GM19452 (cell line): ENCODE data around the gene SIPA1L3.
"Not testable (repeated sequence)": the region's sequence is repeated elsewhere in the genome, so short reads cannot be mapped to it uniquely, and the experiment has no call there.

ENCODE experiments used
- ATAC-seq: cut with Tn5 transposase; IDR thresholded peaks from one replicate; pipeline ENCODE4 v1.9.1; 2021; ENCODE audit not compliant: unreplicated experiment

Gene SIPA1L3

DNA sequence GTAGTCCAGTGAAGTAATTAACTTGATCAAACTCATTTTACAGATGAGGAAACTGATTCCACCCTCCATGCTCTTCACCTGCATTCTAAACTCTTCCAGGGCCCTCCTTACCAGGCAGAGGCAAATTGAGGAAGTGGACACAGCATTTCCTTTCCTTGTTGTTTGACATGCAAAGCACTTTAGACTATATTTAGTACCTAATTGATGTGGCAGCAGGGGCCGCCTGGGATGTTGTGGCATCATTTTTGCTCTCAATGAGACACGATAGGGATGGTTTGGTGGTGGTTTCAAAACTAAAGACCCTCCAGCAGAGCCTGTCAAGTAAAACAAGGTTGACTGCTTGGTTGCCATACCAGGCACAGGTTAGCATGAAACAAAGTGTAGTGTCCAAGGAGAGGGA lies 7.9 kb downstream of the SIPA1L3 start:
- ATAC-seq, result no peak

DNA sequence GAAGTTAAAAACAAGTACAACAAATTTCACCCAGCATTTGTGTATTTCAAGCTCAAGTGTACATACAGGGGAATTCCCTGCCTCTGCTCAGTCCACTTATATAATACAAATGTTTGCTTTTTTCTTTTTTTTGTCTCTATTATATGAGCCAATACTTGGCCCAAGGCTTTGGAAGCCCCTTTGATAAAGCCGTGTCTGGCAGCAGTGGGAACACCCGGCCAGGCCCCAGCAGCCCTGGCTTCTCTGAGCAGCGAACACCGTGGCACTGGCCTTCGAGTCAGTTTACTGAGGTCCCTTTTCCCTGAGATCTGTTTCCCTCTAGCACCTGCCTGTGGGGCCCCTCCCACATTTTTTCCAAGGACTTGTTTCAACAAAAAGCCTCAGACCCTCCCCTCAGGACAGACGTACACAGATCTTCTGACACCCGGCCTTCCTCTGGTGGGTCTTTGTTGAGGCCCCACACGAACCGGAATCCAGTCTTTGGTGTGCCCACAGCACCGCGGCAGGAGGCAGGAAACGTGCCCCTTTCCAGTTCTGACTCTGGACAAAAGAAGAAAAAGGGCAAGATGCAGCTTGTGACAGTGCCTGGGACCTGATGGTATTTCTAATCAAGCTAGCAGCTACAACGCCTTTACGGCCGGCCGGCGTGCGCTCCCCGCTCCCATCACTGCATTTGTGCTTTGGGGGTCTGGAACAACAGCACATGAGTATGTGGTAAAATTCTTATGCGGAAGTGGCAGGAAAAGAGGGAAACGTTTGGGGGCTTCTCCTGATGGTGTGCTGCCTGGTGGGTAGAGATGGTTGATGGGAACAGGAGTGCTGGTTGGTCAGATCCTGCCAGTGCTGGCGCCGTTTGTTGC lies 13.8 kb downstream of the SIPA1L3 start:
- ATAC-seq, result no peak

DNA sequence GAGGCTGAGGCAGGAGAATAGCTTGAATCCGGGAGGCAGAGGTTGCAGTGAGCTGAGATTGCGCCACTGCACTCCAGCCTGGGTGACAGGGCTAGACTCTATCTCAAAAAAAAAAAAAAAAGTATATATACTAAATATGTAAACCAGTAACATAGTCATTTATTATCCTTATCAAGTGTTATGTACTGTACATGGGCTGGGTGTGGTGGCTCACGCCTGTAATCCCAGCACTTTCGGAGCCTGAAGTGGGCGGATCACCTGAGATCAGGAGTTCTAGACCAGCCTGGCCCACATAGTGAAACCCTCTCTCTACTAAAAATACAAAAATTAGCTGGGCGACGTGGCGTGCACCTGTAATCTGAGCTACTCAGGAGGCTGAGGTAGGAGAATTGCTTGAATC lies 17.6 kb downstream of the SIPA1L3 start:
- not testable (repeated sequence) for ATAC-seq

DNA sequence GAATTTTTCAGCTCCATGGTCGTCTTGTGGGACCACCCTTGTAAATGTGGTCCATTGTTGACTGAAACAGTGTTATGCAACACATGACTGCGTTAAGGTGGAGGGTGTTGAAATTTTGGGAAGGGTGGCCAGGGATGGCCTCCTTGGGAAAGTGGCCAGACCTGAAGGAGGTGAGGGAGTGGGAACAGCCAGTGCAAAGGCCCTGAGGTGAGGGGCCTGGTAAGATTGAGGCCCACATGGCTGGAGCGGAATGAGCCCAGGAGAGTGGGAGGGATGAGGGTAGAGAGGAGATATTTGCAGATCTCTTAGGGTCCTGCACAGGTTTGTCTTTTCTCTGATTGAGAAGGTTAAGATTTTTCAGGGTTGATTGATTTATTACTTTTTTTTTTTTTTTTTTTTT lies 18.2 kb downstream of the SIPA1L3 start:
- ATAC-seq, result no peak

DNA sequence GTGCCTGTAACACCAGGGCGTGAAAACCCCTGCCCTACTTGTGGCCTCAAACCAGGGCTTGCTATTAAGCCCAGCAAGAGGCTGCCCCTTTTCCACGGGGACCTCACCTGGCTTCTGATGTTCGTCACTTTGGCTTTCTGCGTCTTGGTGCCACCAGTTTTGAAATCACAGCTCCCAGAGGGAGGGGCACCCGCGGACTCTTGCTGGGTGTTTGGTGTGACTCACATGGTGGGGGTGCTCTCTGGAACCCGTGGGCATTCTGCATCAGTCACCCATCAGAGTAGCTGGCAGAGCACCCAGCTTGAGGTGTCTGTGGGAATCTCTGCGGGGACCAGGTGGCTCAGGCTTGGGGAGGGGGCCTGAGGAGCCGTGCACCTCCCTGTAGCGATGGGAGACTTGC lies 19.2 kb downstream of the SIPA1L3 start:
- ATAC-seq, result no peak

DNA sequence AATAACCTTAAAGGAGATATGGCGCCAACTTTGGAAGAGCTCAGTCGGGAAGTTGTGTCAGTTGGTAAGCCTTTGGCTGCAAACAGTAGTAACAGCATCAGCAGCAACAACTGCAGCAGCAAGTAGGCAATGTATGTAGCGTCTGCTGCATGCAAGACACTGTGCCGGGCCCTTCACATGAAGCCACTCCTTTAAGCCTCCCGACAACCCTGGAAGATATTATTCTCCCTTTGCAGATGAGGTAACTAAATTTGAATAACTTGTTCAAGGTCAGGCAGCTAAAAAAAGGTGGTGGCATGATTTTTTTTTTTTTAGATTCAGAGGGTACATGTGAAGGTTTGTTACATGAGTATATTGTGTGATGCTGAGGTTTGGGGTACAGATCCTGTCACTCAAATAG lies 19.7 kb downstream of the SIPA1L3 start:
- no peak for ATAC-seq

DNA sequence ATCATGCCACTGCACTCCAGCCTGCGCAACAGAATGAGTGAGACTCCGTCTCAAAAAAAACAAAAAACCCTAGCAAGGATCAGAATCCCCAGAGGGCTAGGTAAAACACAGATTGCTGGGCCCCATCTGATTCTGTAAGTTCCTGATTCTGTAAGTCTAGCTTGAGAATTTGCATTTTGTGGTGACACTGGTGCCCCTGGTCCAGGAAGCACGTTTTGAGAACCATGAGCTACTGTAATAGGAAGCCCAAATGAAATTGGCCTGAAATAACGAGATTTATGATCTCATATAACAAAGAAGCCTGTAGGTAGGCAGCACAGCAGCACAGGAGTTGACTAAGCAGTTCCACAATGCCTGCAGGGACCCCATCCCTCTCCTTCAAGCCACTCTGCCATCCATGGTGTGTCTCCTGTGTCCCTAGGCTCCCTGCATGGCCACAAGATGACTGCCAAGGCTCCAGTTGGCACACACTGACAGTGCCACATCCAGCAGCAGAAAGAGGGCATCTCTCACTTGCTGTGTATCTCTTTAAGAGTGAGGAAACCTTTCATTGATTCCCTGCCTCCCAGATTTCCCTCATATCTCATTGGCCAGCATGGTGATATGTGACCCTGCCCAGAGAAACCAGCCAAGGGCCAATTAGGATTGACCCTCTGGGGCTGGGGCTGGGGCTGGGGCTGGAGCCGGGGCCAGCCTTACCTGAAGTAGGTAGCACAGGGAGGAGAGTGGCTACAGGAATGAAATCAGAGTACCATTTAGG lies 21.7 kb downstream of the SIPA1L3 start:
- no peak for ATAC-seq

DNA sequence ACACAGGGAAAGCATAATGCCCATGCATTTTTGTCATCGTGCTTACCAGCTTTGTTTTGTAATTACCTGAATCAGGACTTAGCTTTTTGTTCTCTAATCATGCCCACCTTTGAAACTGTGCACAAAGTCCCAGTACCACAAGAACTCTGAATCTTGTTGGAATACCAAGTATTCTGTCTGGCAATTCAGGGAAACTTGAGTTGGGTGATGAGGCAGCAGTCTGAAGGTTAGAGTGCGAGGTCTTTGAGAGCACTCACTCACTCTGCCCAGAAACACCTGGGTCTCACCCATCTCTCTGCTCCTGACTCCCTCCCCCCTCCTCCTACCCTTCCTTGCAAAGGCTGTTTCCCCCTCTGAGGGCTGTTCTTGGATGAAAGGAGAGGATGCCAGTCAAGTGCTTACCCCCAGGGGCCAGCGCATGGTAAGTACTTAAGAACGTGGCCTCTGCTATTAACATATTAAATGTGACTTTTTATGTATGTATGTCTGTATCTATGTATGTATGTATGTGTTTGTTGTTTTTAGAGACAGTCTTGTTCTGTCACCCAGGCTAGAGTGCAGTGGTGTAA lies 22.4 kb downstream of the SIPA1L3 start:
- ATAC-seq, result no peak

DNA sequence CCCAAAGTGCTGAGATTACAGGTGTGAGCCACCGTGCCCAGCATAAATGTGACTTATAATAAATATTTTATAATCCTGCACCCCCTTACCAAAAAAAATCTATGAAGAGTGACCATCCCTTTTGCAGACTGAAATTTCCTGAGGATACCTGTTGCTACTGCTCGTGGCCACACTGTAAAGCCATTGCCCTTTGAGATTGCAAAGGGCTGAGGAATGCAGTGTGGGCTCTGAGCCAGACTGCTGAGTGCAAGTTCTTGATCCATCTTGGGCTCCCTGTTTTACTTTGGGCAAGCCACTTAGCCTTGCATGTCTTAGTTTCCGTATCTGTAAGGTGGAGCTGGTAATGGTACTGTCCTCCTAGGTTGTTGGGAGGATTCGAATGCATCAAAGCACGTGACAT lies 23.4 kb downstream of the SIPA1L3 start:
- no peak for ATAC-seq

DNA sequence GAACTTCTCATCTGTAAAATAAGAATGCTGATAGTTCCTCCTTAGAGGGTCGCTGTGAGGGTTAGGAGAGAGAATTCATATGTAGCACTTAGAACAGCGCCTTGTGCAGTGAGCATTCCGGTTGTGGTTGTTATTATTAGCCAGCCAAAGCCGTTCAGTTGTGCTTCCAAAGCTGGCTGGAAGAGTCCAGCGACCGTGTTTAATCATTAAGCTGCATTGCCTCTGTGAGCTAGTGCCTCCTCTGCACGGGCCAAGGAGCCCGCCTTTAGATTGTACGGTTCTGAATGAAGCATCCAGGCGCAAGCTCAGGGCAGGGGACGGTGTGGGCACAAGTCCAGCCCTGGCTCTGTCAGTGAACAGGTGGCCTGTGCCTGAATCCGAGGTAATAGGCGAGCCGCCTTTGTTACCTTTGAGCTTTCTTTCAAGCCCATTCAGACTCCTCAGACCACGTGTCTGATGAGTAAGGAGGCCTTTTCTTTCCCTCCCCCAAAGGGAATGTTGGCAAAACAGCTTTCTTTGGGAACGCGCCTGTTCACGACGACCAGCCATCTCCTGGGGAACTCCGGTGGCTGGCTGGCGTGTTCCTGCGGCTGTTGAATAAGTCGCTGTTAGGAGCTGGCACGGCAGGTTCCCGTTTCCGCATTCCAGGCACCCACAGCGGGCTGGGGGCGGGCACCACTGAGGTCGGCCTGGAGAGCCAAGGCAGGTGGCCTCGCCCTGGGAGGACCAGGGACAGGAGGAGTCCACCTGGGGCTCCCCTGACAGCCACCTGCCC lies 25.1 kb downstream of the SIPA1L3 start:
- peak; percentile 59 for ATAC-seq

DNA sequence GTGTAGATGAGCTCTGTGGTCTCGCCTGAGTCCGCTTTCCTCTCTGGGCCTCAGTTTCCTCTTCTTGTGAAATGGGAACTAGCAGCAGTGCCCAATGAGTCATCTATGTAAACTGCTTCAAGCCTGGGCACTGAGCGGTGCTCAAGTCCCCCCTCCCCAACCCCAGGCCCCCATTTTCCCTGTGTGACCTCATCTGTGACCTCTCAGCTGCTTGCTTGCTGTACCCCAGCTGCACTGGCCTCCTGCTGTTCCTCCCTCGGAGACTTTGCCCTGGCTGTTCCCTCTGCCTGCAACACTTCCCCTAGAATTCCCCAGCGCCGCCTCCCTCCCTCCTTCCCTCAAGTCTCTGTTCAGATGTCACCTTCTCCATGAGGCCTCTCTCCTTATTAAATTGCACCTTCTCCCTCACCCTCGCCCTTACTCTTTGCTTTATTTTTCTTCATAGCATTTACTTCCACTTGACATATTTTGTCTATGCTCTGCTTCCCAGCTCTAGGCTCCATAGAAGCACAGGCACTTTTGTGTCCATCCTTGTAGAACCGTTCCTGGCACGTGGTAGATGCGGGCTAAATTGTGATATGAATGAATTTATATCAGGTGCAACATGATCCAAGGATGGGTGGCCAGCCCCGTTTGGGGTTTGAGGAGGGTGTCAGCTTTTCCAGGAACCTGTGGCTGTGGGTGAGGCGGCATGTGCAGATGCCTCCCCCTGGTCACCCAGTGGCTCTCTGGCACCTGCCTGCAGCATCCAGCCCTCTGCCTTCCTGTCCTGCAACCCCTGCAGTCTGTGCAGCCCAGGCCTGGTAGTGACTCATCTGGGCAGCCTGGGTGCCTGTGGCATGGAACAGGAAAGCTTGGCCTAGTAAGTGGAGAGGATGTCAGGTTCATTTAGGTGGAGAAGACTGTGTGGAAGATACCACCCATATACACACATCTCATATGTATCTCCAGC lies 26.3 kb downstream of the SIPA1L3 start:
- no peak for ATAC-seq

DNA sequence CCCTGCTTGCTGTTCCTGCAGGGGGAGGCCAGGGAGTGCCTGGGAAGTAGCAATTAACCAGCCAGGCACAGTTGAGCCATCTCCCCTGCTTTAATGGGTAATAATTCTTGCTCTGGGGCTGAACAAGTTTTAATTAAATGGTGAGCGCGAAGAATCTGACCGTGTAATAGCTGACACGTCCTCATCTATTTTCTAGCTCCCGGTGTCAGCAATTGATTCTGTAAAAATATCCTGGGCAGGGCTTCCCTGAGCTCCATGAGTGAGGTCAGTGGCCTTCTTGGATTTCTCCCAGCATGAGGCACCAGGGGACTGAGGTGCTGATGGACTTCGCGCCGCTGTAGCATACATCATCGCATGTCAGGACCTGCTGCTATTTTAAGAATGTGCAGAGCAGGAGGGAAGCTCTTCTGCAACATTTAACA lies 26.9 kb downstream of the SIPA1L3 start:
- ATAC-seq, result no peak

DNA sequence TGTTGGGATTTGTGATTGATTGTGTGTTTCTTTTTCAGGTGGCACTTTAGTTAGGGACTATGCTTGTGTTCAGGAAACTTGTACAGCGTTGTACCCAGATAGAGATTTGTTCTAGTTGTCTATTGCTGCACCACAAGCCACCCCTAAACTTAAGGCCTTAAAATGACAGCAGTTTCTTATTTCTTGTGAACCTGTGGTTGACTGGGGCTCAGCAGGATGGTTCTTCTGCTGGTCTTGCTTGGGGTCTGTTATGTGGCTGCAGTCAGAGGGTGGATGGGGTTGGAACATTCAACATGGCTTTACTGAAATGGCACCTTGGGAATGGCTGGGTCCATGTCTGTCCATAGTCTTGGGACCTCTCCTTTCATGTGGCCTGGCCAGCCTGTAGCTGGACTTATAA lies 28.3 kb downstream of the SIPA1L3 start:
- ATAC-seq, result no peak

DNA sequence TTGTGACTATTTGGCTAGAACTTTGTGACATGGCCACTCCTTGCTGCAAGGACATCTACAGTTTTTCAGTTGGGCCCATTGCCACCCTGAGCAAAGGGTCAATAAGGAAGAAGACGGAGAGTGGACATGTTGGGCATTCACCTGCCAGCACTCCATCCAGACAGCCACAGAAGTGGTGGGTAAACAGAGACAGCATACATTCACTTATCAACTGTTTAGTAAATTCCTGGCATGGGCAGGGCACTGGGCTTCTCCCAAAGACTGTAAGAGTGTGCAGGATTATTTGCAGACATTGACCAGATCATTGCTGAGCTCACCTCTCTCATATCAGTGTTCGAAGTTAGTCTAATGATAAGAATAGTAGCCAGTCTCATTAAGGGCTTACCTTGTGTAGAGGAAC lies 29.2 kb downstream of the SIPA1L3 start:
- no peak for ATAC-seq

DNA sequence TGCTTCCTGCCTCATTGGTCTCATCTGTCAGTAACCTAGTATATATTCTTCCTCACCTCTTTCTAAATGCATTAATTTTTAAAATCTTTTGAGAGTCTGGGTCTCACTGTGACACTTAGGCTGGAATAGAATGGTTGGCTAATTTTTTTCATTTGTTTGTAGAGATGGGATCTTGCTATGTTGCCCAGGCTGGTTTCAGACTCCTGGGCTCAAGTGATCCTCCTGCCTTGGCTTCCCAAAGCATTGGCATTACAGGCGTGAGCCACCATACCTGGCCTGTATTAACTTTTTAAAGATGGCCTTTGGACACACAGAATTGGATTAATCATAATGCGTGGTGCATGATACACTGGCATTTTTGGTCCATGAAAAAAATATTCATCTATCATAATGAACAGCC lies 29.9 kb downstream of the SIPA1L3 start:
- ATAC-seq, result no peak

DNA sequence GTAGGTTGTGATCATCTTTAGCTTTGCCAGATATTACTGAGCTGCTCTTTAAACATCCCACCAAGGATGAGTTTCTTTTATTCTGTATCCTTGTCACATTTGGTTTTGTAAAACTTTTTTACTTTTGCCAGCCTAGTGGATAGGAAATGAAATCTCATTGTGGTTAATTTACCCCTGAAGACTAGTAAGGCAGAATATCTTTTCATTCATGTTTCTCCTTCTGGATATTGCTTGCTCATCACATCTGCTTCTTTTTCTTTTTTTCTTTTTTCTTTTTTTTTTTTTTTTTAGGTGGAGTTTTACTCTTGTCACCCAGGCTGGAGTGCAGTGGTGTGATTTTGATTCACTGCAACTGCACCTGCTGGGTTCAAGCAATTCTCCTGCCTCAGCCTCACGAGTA lies 31.3 kb downstream of the SIPA1L3 start:
- no peak for ATAC-seq

DNA sequence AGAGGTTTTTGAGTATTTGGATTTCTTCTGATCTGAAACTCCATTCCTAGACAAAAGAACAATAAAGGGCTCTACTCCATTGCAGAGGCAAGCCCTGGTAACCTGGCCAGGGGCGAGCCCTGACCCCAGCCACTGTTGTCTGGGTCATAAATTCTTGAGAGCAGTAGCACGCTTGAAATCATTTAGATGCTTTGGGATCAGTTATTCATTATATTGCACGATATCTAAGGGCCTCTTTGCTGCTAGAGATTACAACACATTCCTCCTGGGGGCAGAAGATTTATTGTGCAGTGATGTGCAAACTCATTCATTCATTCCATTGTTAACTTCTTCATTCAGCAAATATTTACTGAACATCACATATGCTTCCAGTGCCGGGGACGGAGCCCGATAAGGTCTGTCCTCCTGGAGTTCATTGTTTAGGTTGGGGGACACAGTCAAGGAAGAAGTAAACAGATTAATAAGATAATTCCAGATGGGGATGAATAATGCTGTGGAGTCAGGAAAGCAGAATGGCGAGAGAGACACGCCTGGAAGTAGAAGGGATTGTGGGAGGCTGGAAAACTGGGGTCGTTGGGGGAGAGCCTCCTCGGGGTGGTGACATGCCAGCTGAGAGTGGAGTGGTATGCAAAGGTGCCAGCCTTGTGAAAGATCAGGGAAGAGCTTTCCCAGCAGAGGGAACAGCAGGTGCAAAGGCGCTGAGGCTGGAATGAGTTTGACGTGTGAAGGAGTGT lies 34.9 kb downstream of the SIPA1L3 start:
- ATAC-seq, result no peak

DNA sequence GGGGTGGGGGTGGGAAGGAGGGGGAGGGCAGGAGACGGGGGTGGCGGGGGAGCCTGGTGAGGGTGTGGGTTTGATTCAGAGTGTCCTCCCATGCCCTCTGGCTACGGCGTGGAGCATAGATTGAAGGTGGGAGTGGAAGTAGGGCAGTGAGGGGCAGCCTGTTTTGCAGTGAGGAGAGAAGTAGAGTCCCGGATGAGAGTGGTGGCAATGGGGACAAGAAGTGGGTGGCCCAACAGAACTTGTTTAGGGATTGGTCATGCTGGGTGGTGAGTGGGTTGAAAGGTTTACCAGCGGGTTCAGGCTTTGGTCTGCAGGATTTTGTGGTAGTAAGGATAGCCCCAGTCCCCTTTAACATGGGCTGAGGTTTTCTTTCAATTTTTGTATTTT lies 35.5 kb downstream of the SIPA1L3 start:
- ATAC-seq, result no peak

DNA sequence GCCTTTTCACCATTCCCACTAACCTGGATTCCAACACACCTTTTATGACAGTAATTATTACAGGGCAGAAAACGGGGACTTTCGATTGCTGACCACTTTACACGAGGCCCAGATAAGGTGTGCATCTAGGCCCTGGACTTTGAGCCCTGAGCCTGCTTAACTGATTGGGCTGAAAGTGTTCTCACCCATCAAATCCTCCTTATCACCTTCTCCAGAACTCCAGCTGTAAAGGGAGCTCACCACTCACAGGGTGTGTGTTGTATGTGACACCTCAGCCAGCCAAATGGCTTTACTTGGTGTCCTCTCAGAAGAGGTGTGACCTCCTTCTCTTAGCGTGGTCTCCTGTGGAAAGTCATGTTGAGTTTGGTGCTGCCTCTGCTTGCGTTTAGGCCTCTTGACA lies 36.5 kb downstream of the SIPA1L3 start:
- no peak for ATAC-seq

DNA sequence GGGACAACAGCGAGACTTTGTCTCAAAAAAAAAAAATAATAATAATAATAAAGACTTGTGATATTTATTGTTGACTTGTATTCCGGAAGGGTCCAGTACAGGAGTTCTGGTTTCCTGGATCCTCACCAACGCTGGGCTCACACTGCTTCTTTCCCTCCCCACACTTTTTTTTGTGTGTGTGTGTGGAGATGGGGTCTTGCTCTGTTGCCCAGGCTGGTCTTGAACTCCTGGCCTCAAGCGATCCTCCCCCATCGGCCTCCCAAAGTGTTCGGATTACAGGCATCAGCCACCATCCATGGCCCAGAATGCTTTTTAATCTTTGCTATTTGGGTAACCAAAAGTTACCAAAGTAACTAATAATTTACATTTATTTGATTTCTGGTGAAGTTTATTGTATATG lies 39.1 kb downstream of the SIPA1L3 start:
- ATAC-seq, result no peak
